ENCODE results near the gene MAD2L2. TPM values are rescaled to one million over a fixed set of nuclear protein-coding genes. Genes with fewer than 3 reads are reported as not detected.

The MAD2L2 gene
- total and polyA plus RNA-seq, 9 of the 15 experiments (the other 6 are each of a cell fraction or from before 2014, with no cell fraction given): 12.4 to 286 (median 143) TPM

DNA sequence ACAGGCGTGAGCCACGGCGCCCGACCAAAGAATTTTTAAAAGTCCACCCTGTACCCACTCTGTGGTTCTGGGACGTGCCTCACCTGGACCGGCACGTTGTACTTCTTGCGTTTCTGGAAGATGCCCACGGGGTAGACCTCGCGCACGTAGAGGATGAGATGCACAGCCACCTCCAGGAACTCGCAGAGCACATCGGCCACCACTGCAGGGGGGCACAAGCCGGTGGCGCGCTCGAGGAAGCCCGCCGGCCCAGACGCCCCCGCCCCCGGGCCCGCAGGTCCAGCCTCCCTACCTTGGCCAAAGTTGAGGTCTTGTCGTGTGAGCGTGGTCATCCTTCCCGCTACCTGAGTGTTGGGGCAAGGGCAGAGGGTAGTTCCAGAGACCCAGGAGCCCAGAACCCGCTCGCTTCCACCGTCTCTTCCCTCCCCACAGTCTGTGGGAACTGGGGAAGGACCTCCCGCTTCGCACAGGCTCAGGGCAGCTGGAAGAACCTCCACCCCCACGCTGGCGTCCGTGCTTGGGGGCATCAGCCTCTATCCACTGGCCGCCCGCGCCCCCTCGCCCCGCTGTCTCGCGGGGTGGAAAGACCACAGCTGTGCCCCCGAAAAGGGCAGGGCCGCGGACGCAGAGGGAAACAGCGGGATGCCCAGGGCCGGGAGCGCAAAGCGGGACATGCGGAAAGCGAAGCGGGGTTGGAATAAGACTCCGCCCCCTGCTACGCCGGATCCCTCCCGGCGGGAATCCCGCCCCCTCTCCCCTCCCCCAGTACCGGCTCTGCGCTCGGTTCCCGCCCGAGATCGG lies 478 bp downstream of the MAD2L2 start (continued):
- no peak for TF ChIP-seq MCM2 (IDR thresholded peaks at IDR 0.05; ENCODE audit: low read depth)
- no peak for TF ChIP-seq KLF6 (CRISPR knock-in tag; IDR thresholded peaks at IDR 0.05; ENCODE audit: borderline replicate concordance)
- no peak for TF ChIP-seq CREM (IDR thresholded peaks at IDR 0.05; ENCODE audit: low read depth)
- TF ChIP-seq MAFG (tag; conservative IDR thresholded peaks at IDR 0.05): no peak
- no peak for TF ChIP-seq BRD4 (IDR thresholded peaks at IDR 0.05)
- TF ChIP-seq, protein P1, sequence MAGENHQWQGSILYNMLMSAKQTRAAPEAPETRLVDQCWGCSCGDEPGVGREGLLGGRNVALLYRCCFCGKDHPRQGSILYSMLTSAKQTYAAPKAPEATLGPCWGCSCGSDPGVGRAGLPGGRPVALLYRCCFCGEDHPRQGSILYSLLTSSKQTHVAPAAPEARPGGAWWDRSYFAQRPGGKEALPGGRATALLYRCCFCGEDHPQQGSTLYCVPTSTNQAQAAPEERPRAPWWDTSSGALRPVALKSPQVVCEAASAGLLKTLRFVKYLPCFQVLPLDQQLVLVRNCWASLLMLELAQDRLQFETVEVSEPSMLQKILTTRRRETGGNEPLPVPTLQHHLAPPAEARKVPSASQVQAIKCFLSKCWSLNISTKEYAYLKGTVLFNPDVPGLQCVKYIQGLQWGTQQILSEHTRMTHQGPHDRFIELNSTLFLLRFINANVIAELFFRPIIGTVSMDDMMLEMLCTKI (IDR thresholded peaks at IDR 0.05; ENCODE audit: partially characterized antibody): no peak
- peak; percentile 70; the same call in 1 of the 2 replicates for TF ChIP-seq ZNF57 (CRISPR knock-in tag; IDR thresholded peaks at IDR 0.05)
- no peak for TF ChIP-seq ZFP1 (CRISPR knock-in tag; IDR thresholded peaks at IDR 0.05)
- no peak for TF ChIP-seq KAT2B (IDR thresholded peaks at IDR 0.05; ENCODE audit: low read depth, low read length)
- TF ChIP-seq, protein P2, sequence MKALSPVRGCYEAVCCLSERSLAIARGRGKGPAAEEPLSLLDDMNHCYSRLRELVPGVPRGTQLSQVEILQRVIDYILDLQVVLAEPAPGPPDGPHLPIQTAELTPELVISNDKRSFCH (CRISPR knock-in tag; IDR thresholded peaks at IDR 0.05): no peak
- TF ChIP-seq, protein P2 (tag; IDR thresholded peaks at IDR 0.05): no peak
- TF ChIP-seq SETDB1 (IDR thresholded peaks at IDR 0.05; ENCODE audit: low read length): no peak
- TF ChIP-seq HCFC1 (IDR thresholded peaks at IDR 0.05; ENCODE audit: low read depth, low read length): no peak
- no peak for TF ChIP-seq RNF2 (IDR thresholded peaks at IDR 0.05)
- TF ChIP-seq SIN3B (IDR thresholded peaks at IDR 0.05; ENCODE audit: low read depth): no peak
- no peak for TF ChIP-seq ZNF224 (CRISPR knock-in tag; IDR thresholded peaks at IDR 0.05)
- TF ChIP-seq RFX5 (IDR thresholded peaks at IDR 0.05; ENCODE audit: low read depth, low read length): no peak
- no peak for TF ChIP-seq SRF (CRISPR knock-in tag; IDR thresholded peaks at IDR 0.05)
